Metanephros (tissue), 1 donor: ENCODE data around the gene FSTL1. TPM values are rescaled to one million over a fixed set of nuclear protein-coding genes. Genes with fewer than 3 reads are reported as not detected.

Experiments
- total RNA-seq: library from RNA; depleted of rRNA; stranded (reverse); fragments of >200 nt; gene quantifications from one replicate; pipeline ENCODE4 v1.2.3, GENCODE V29; 2014

FSTL1 gene
- 397 TPM for total RNA-seq

GRCh38 chr3:120450600-120451271, at the start of gene FSTL1:
Gene FSTL1, minus strand, starts transcription at chr3:120450992. Its CDS starts 246 bp downstream, at chr3:120450746.

GRCh38 chr3:120348991-120349854, 101.6 kb downstream of the FSTL1 start, which contains the start of gene LRRC58:
Gene LRRC58, minus strand, starts transcription at chr3:120349354. Its CDS starts 111 bp downstream, at chr3:120349243.

Other genes with a start within 250 kb of the FSTL1 start
- gene GPR156, start 165.8 kb downstream of the FSTL1 start, total RNA-seq = 2.3 TPM
- 36.1 TPM for gene LRRC58, start 101.6 kb downstream of the FSTL1 start, total RNA-seq
- gene NDUFB4, start 145.3 kb upstream of the FSTL1 start, total RNA-seq = 81.2 TPM
- 38.9 TPM for gene HGD, start 231.2 kb upstream of the FSTL1 start, total RNA-seq